M059J (cell line): ENCODE measurements around the gene RASL12. TPM values are rescaled to one million over a fixed set of nuclear protein-coding genes. Genes with fewer than 3 reads are reported as not detected.
A peak's percentile ranks its signal among the peaks of the same experiment; 100 is the strongest.

Experiments
- DNase-seq: peaks from one replicate; pipeline ENCODE4 v3.0.0-alpha.2; 2012; ENCODE audit warnings: low read depth
- total RNA-seq: library from RNA; depleted of rRNA; stranded (reverse); fragments of >200 nt; shearing (Covaris generic); gene quantifications from 2 replicates; pipeline ENCODE4 v1.2.3, GENCODE V29; 2014

Gene RASL12
- total RNA-seq, 1 experiment from 2014 or later: not detected

DNA sequence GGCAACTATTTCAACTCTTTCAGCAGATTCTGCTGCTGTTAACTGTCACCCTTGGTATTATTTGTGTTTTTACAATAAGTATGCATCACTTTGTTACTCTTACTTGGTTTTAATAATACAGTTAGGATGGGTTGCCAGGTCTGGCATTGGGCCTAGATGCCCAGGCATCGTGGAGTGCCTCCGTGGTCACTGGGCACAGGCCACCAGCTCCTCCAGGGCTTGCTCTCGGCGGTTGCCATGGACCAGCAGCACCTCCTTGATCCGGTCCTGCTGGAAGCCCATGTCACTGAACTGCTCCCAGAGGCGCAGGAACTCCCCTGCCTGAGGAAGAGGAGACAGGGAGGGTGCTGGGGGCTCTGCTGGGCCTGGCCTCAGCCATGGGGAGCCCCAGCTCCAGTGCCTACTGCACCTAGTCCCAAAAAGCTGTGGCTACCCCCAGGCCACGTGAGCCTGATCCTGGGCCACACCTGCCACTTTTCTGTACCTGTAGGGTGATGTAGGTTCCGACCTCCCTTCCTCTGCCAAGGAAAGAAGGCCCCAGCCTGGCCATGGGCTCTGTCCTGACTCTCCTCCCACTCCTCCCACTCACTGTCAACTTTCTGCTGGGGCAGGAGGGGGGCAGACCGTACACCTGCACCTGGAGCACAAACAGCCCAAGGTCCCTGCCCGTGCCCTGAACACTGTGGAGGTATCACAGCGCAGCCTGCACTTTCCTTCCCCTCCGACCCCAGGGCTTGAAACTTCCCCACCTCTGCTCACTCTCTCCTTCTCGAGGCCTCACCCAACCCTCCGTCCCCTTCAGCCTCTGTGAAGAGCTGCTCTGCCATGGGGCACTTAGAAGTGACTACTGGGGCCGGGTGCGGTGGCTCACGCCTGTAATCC is 25.4 kb upstream of the RASL12 start:
- DNase-seq: no peak

DNA sequence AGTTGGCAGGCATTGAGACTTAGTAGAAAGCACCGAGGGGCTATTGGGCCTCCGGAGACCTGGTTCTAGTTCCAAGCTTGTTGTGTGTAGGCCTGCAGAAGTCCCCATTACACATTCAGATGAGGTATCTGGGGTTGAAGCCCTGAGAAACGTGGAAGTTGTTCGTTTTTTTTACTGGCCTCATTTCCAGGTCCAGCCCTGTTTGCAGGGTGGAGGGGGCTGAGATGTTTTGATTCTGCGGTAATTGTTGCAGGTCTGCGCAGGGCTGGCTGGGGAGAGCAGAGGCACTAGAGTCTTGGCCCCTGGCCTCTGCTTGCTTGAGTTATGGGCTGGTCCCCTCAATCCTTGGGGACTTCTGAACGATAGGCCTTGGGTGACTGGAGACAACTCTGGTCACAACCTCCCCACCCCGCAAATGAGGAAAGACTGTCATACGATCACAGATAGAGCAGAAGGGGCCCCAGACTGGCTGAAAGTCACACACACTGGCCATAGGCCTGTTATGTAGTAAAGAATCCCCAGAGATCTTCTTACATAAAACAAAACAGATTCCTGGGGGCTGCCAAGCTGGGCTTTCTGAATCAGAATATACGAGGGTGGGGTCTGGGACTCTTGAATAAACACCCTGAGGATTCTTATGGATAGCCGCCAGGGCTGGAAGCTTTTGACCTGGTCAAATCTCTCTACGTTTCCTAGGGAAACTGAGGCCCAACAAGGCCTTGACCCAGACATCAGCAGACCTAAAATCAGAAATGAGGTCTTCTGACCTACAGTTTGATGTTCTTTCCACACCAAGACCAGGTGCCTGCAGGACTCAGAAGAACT is 24.4 kb upstream of the RASL12 start:
- no peak for DNase-seq

DNA sequence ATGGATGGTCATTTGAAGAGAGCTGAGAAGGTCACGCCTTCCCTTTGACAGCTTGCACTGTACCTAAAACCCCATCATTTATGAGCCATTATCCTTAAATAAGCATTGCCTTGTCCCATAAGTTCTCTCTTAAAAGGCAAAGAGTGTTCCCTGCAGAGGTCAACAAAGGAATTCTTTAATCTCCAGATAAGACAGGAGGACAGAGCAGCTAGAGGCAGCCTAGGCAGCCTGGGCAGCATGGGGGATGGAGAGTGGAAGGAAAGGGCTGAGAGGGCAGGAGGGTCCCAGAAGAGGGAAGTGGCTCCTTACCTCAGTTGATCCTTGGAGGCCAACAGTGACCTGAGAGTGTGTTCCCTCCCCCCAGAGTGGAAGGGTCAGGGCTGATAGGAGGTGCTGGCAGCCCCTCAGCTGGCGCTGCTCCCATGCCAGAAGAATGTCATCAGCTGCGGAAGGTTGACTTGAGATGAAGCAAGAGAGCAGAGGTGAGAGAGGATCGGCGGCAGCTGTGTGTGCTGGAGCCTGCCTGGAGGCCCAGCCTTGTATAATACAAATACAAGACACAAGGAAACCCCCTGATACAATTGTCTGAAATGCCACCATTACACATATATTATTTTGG is 21.5 kb upstream of the RASL12 start:
- no peak for DNase-seq

DNA sequence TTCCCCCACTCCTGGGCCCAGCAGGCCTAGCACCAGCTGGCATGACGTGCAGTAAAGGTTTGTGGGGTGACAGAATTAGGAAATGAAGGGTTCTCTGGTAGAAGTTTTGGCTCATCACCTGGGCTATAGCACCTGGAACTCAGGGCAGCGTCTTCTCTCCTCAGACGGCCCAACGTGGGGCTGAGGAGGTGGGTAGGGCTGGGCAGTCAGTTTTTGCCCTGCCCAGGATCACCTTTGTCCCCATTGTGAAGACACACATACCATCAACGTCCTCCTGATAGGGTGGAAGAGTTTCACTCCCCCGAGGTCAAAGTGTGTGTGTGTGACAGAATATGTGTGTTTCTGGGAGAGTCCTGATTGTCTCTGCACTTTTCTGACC is 20.8 kb upstream of the RASL12 start:
- no peak for DNase-seq

DNA sequence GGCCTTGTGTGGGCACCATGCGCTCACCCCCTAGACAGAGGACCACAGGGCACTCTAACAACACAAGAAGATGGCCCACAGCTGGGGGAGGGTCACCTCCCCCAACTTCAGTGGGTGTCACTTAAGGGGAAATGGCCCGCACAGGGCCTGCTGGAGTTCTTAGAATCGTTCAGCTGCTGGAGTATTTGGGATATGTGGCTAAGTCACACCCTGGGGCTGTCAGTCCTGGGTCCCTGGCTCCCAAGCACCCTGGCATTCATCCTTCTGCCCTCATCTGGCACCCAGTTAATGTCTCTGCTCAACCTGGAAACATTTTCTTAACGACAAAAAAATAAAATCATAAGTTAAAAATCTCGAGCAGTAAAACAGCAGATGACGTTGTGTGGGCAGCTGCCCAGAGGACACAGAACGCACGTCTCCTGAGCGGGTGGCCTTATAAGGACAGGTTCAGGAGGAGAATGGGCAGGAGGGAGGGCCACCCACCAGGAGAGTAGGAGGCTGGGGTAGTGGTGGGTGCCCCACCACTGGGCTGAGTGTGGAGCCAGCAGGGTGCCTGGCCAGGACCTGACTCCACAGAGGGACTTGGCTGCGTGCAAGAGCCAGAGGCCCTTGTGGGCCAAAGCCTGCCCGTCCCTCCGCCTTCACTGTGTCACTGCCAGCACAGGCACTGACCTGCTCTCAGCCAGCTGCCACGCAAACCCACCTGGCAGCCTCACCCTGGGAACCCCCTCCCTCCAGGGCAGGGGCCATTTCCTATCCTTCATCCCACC is 20.3 kb upstream of the RASL12 start:
- DNase-seq: no peak

DNA sequence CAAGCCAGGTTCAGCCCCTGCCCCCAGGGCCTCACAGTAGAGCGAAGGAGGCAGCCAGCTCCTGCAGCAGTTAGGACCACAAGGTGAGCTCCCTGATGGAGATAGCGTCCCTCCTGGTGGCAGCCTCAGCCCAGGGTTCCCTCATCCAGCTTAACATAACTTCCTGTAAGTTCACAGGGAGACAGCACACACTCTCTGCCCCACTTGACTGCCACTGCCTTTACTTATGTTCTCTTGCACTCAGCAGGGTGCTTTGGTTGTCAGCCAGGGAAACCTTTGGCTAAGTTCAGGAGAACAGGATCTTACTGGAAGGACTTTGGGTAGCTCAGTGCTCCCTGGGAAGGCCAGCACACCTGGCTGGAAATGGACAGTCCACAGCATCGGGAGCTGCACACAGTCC is 19.6 kb upstream of the RASL12 start:
- no peak for DNase-seq

DNA sequence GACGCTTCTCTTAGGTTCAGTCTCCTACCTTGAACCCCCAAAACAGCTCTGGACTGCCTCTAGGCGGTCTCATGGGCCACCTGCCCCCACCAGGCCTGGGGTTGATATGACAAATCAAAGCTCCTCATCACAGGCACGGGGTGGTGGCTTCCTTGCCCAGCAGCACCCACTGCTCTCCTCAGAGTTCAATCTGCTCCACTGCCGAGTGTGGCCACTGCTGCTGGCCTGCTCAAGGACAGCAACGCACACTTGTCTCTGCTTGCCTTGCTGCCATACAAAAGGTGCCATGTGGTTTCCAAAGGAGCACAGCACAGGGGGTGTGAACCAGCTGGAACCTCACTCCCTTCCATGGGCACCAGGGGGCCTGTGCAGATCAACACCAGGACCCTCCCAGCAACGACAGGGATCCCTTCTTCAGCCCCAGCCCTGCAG is 18.9 kb upstream of the RASL12 start:
- DNase-seq: no peak

- DNase-seq: peak; percentile 40
Observed at GRCh38 chr15:65085990-65086679, 18.3 kb upstream of the RASL12 start.

- no peak for DNase-seq
Observed at GRCh38 chr15:65085207-65085753, 17.5 kb upstream of the RASL12 start.

GRCh38 chr15:65084500-65085206 is 16.9 kb upstream of the RASL12 start:
- no peak for DNase-seq

- peak; percentile 57 for DNase-seq
Observed at GRCh38 chr15:65083262-65083701, 15.5 kb upstream of the RASL12 start.

GRCh38 chr15:65082303-65082953 is 14.6 kb upstream of the RASL12 start:
- DNase-seq: no peak

DNA sequence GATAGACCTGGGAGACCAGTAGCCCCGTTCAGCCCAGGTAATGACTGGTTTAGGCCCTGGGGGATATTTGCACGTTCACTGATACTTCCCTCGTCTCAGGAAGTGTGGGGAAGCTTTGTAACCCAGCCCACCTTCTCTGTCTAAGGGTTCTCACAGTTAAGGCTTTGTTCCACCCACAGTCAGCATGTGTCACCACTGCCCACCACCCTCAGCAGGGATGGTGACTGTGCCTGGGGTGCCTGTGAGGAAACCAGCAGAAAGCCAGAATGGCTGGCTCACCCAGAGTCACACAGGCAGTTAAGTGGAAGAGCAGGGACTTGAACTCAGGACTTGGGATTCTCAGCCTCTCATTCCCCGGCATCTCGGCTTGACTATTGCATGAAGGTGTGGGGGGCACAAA is 14.0 kb upstream of the RASL12 start:
- DNase-seq: no peak

- DNase-seq: no peak
Observed at GRCh38 chr15:65081270-65081669, 13.5 kb upstream of the RASL12 start.

GRCh38 chr15:65079580-65079979 is 11.8 kb upstream of the RASL12 start:
- no peak for DNase-seq

DNA sequence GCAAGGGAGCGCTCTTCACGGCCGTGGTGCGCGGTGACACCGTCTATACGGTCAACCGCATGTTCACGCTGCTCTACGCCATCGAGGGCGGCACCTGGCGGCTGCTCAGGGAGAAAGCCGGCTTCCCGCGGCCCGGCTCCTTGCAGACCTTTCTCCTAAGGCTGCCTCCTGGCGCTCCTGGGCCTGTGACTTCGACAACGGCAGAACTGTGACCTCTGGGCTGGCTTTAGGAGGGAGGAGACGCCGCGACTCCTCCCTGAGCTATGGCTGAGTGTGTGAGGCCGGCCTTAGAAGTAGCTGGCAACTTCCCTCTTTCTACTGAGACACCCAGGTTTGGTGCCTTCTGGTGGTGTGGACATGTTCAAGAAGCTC is 10.2 kb upstream of the RASL12 start:
- no peak for DNase-seq

DNA sequence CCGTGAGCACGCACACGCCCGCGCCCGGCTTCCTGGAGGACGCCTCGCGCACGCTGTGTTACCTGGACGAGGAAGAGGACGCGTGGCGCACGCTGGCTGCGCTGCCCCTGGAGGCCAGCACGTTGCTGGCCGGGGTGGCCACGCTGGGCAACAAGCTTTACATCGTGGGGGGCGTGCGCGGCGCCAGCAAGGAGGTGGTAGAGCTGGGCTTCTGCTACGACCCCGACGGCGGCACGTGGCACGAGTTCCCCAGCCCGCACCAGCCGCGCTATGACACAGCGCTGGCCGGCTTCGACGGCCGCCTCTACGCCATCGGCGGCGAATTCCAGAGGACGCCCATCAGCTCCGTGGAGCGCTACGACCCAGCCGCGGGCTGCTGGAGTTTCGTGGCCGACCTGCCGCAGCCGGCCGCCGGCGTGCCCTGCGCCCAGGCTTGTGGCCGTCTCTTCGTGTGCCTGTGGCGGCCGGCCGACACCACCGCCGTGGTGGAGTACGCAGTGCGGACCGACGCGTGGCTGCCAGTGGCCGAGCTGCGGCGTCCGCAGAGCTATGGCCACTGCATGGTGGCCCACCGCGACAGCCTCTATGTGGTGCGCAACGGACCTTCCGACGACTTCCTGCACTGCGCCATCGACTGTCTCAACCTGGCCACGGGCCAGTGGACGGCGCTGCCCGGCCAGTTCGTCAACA is 9.6 kb upstream of the RASL12 start:
- no peak for DNase-seq

DNA sequence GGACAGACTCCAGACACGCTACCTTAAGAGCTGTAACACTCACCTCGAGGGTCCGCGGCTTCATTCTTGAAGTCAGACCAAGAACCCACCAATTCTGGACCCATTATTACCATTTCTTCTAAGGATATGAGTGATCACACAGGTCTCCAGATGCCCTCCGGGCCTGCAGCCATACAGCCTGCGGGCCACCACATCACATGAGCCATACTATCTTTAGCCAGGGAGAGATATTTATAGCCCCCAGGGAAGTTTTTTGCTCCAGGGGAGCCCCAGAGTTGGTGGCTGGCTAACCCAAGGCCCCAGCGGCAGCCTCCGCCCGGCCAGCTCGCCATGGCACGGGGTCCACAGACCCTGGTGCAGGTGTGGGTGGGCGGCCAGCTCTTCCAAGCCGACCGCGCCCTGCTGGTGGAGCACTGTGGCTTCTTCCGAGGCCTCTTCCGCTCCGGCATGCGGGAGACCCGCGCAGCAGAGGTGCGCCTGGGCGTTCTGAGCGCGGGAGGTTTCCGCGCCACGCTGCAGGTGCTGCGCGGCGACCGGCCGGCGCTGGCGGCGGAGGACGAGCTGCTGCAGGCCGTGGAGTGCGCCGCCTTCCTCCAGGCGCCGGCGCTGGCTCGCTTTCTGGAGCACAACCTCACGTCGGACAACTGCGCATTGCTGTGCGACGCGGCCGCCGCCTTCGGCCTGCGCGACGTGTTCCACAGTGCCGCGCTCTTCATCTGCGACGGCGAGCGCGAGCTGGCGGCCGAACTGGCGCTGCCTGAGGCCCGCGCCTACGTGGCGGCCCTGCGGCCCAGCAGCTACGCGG is 8.9 kb upstream of the RASL12 start, which contains the start of gene KBTBD13:
KBTBD13 (plus strand) TSS at position 261 of the 805 bp plus-strand sequence; CDS start at position 331, 70 bp downstream.
- DNase-seq: no peak
